ENCODE results near the gene LGALS8. TPM values are rescaled to one million over a fixed set of nuclear protein-coding genes. Genes with fewer than 3 reads are reported as not detected.

Gene LGALS8
- total RNA-seq, 2 donors from 2014 or later: 33.5 to 58.4 TPM

- DNase-seq: no peak
- no peak for TF ChIP-seq CTCF (IDR thresholded peaks at IDR 0.05)
- Histone ChIP-seq H3K9ac (ENCODE audit: low read depth in 2 of 2, low read length in 2 of 2) (no peak overlapping the region), H3K9me3 (no peaks in the 10 kb centered on the region), H3K27me3 (no peaks in the 10 kb centered on the region), H3K36me3 (no peaks in the 10 kb centered on the region), H3K4me3 (no peak overlapping the region), H3K4me1 (no peaks in the 10 kb centered on the region), H3K27ac (no peak overlapping the region)
- intact Hi-C loops (cut with DNase I): no loop called here
Measured at GRCh38 chr1:236536540-236536939, 12.8 kb downstream of the LGALS8 start.

GRCh38 chr1:236540813-236541465 lies 17.2 kb downstream of the LGALS8 start:
- H3K4me1 ChIP-seq: no peaks in the 10 kb centered on the region
- no peak overlapping the region for H3K27ac ChIP-seq
- H3K9ac ChIP-seq (ENCODE audit: low read depth in 2 of 2, low read length in 2 of 2): no peak overlapping the region
- no peak for DNase-seq
- intact Hi-C loops (cut with DNase I): loop anchor here (10.0 kb wide), 1 partner anchor 54 kb away; no protein-coding TSS in a partner anchor
- no peak for TF ChIP-seq CTCF (IDR thresholded peaks at IDR 0.05)
- no peak overlapping the region for H3K4me3 ChIP-seq
- peaks cover 15% of the 10 kb centered on the region for H3K36me3 ChIP-seq
- H3K27me3 ChIP-seq: no peaks in the 10 kb centered on the region
- no peaks in the 10 kb centered on the region for H3K9me3 ChIP-seq

- DNase-seq: no peak
- Histone ChIP-seq H3K27ac (no peak overlapping the region), H3K9me3 (no peaks in the 10 kb centered on the region), H3K36me3 (peaks cover 18% of the 10 kb centered on the region), H3K4me3 (no peak overlapping the region), H3K4me1 (no peaks in the 10 kb centered on the region), H3K9ac (ENCODE audit: low read depth in 2 of 2, low read length in 2 of 2) (no peak overlapping the region), H3K27me3 (no peaks in the 10 kb centered on the region)
- intact Hi-C loops (cut with DNase I): loop anchor here (10.0 kb wide), 1 partner anchor 53 kb away; no protein-coding TSS in a partner anchor
- TF ChIP-seq CTCF (IDR thresholded peaks at IDR 0.05): no peak
Measured at GRCh38 chr1:236541710-236542109, 17.9 kb downstream of the LGALS8 start.

- Histone ChIP-seq H3K27me3 (no peaks in the 10 kb centered on the region), H3K9ac (ENCODE audit: low read depth in 2 of 2, low read length in 2 of 2) (no peak overlapping the region), H3K36me3 (peaks cover 28% of the 10 kb centered on the region), H3K9me3 (no peaks in the 10 kb centered on the region), H3K27ac (no peak overlapping the region), H3K4me1 (no peaks in the 10 kb centered on the region), H3K4me3 (no peak overlapping the region)
- intact Hi-C loops (cut with DNase I): loop anchor here (10.0 kb wide), 1 partner anchor 52 kb away; no protein-coding TSS in a partner anchor
- TF ChIP-seq CTCF (IDR thresholded peaks at IDR 0.05): no peak
- no peak for DNase-seq
Measured at GRCh38 chr1:236543065-236543669, 19.4 kb downstream of the LGALS8 start.

- DNase-seq: no peak
- Histone ChIP-seq H3K36me3 (peaks cover 28% of the 10 kb centered on the region), H3K4me1 (no peaks in the 10 kb centered on the region), H3K4me3 (no peak overlapping the region), H3K27me3 (no peaks in the 10 kb centered on the region), H3K27ac (no peak overlapping the region), H3K9me3 (no peaks in the 10 kb centered on the region), H3K9ac (ENCODE audit: low read depth in 2 of 2, low read length in 2 of 2) (no peak overlapping the region)
- intact Hi-C loops (cut with DNase I): loop anchor here (10.0 kb wide), 1 partner anchor 49 kb away; no protein-coding TSS in a partner anchor
- no peak for TF ChIP-seq CTCF (IDR thresholded peaks at IDR 0.05)
Measured at GRCh38 chr1:236545621-236546169, 21.9 kb downstream of the LGALS8 start.
